NB4 (cell line): Measurements from ENCODE around the gene CLOCK.

Experiments used
- DNase-seq: peaks from one replicate; pipeline ENCODE4 v3.0.0; 2010; ENCODE audit warnings: low read depth
- H3K4me3 ChIP-seq: one replicate; pipeline ENCODE4 v1.5.1; 2011; ENCODE audit warnings: mild to moderate bottlenecking, low read depth, low read length, moderate library complexity
- CTCF ChIP-seq: IDR thresholded peaks from one replicate; pipeline ENCODE4 v1.5.1; 2012; ENCODE audit warnings: low read depth, low read length
- MAX ChIP-seq: IDR thresholded peaks from 2 replicates; pipeline ENCODE4 v1.6.1; 2011; ENCODE audit warnings: low read depth, low read length
- MYC ChIP-seq: IDR thresholded peaks from 2 replicates; pipeline ENCODE4 v1.6.1; 2011; ENCODE audit warnings: low read depth, low read length
- POLR2A ChIP-seq: IDR thresholded peaks from 2 replicates; pipeline ENCODE4 v1.6.1; 2011; ENCODE audit warnings: mild to moderate bottlenecking; ENCODE audit not compliant: insufficient read length; ENCODE audit errors: extremely low read depth

Gene CLOCK

DNA sequence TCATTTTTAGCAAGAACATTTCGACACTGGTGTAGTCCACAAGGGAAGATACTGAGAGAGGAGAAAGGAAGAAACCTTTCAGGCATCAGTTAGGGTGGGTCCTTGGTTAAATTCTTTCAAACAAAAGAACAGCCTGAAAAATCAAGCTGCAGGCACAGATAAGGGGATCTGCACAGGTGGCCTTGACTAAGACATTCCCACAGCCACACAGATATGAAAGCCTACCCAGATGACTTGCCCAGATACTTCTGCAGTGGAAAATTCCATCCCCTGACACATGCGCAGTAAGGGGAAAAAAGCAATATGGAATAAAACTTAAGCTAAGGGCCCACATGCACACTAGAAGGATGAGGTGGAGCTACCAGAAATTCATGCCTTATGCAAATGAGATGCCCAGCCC, 159.9 kb downstream of the CLOCK start:
- H3K4me3 ChIP-seq, result no peak overlapping the region
- no peak for DNase-seq
- TF ChIP-seq POLR2A, result no peak
- TF ChIP-seq MYC, result no peak
- TF ChIP-seq CTCF, result no peak
- TF ChIP-seq MAX, result no peak

DNA sequence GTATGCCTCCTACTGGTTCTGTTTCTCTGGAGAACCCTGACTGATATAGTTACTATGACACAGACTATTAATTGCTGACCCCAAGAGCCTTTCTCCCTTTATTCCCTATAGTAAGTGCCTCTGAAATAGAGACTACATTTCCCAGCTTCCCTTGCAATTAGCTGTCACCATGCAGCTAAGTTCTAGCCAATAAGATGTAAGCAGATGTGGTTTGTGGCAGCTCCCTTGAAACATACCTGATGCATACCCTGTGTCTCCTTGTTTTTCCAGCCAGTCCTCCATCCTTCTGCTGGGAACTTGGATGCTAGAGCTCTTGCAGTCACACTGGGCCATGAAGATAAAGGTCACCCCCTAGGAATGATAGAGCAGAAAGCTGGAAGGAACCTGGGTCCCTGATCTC, 160.6 kb downstream of the CLOCK start:
- no peak overlapping the region for H3K4me3 ChIP-seq
- DNase-seq, result peak; percentile 37
- TF ChIP-seq MAX (no peak), POLR2A (no peak), MYC (no peak), CTCF (no peak)

DNA sequence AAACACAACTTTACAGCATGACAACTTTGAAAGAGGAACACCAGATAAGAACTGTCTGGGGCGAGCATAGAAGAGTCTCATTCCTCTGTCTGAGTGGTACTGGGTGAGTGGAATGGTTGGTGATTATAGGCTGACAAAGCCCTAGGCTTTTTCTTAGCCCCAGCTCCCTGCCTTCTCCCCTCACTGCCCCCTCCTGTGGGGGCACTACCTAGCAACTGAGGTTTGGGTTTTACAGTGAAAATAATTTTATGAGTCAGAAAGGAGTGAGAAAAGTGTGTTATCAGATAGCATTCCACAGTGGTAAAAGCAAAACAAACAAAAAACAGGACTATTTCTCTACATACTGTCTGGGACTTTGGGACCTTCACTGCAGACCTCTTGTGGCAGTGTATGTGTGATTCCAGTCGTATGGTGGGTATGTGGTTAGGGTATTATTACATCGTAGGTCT, 161.5 kb downstream of the CLOCK start:
- no peak overlapping the region for H3K4me3 ChIP-seq
- no peak for TF ChIP-seq CTCF
- TF ChIP-seq MAX, result no peak
- no peak for TF ChIP-seq POLR2A
- TF ChIP-seq MYC, result no peak
- no peak for DNase-seq

DNA sequence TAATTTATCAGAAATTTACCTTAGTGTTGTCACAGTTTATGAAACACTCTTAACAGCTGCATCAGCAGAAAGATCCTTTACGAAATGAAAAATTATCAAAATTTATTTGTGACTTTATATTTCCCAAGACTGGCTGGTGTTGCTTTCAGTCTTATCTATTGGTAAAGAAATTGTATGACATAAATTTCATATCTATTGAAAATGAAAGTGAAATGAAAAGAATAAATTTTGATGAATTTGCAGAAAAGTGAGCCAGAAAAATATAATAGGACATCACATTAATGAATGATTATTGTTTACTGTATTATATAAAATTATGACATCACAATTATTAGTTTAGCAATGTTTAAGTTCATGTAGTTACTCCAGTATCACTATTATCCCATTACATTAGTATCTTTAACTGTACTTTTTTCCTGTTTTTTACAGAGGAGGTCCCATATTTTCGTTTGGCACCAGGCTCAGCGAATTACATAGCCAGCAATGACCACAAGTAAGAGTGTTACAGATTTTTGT, 164.2 kb downstream of the CLOCK start:
- no peak overlapping the region for H3K4me3 ChIP-seq
- TF ChIP-seq MAX (no peak), POLR2A (no peak), MYC (no peak), CTCF (no peak)
- no peak for DNase-seq

- TF ChIP-seq MYC, result no peak
- no peak for TF ChIP-seq MAX
- TF ChIP-seq CTCF, result no peak
- no peak for TF ChIP-seq POLR2A
- no peak overlapping the region for H3K4me3 ChIP-seq
- no peak for DNase-seq
These were observed 165.2 kb downstream of the CLOCK start for GRCh38 chr4:55381502-55381901.

DNA sequence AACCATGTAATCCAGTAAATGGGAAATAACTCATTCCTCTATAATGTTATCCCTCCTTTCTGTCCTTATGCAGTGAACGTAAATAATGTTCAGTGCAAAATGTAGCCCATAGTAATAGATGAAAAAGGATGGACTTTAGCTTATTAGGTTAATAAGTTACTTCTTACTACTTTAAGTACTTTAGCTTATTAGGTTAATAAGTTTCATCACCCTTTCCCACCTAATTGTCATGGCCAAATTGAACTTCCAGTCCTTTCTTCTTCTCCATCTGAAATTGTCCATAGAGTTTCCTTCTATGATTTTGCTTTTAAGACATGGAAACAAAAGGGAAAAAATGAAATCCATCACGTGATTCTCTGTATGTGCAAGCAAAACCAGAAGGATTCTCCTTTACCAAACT, 166.1 kb downstream of the CLOCK start:
- H3K4me3 ChIP-seq, result no peak overlapping the region
- TF ChIP-seq MAX (no peak), CTCF (no peak), POLR2A (no peak), MYC (no peak)
- DNase-seq, result no peak
